Ectodermal cell (in vitro differentiated cells): ENCODE measurements around the gene LYL1.

ENCODE experiments used
- H3K27ac ChIP-seq: 2 replicates; pipeline ENCODE4 v1.7.0; 2013; ENCODE audit warnings: mild to moderate bottlenecking, low read depth, low read length; ENCODE audit not compliant: insufficient read depth, poor library complexity, severe bottlenecking
- H3K27me3 ChIP-seq: 2 replicates; pipeline ENCODE4 v1.7.0; 2013; ENCODE audit warnings: mild to moderate bottlenecking, low read length; ENCODE audit not compliant: insufficient read depth, control insufficient read depth, poor library complexity, severe bottlenecking
- H3K36me3 ChIP-seq: one replicate; pipeline ENCODE4 v1.7.0; 2013; ENCODE audit warnings: low read length; ENCODE audit not compliant: control insufficient read depth, insufficient read depth
- H3K4me1 ChIP-seq: one replicate; pipeline ENCODE4 v1.7.0; 2013; ENCODE audit warnings: low read length; ENCODE audit not compliant: control insufficient read depth, insufficient read depth
- H3K4me3 ChIP-seq: 2 replicates; pipeline ENCODE4 v1.7.0; 2013; ENCODE audit warnings: low read depth, low read length, control low read depth; ENCODE audit not compliant: insufficient read depth
- H3K9me3 ChIP-seq: 2 replicates; pipeline ENCODE4 v1.7.0; 2013; ENCODE audit warnings: mild to moderate bottlenecking, low read length, moderate library complexity; ENCODE audit not compliant: control insufficient read depth
- WGBS, 2 experiments: methylation state at CpG; one replicate each; pipeline ENCODE4 v1.1.7; 2013; ENCODE audit warnings: missing lambda C conversion rate in 2 of 2; 5-methylcytosine and 5-hydroxymethylcytosine counted together

The LYL1 gene

DNA sequence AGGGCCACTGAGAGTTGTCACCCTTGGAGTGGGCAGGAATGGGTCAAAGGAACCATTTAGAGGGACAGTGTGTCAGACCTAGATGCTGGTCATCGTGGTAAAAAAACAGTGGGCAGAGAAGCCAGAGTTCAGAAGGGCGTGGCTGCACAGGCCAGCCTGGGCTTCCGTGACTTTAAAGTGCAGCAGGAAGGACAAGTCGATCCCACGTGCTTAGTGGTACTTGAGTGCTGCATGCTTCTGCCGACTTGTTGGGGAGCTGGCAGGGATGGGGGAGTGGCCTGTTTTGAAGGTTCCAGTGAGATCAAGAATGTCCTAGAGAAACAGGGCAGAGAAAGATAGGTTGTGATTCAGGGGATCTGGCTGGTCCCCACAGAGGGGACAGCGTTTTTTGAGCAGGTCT, 17.0 kb downstream of the LYL1 start:
- Histone ChIP-seq H3K4me1 (peaks cover 28% of the 10 kb centered on the region), H3K27me3 (peaks cover 17% of the 10 kb centered on the region)
- WGBS, 2 experiments = 78 to 79% methylated on average over 7 of the region's 7 CpGs

DNA sequence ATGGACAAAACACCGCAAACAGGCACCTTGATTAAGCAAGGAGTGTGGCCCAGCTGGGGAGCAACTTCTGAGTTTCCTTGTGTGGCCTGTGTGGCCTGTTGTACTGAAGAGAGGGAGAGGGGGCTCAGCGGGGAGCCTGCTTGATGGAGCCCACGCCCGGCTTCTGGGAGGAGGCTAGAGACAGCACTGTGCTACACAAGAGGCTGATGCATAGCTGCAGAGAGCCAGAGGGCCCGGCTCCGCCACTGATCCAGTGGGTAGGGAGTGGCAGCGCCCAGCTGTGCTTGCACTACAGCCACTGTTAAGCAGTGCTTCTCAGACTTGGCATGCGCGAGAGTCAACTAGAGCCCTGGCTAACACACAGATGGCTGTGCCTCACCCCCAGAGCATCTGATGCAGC, 19.0 kb downstream of the LYL1 start:
- Histone ChIP-seq H3K27me3 (peaks cover 4% of the 10 kb centered on the region), H3K27ac (no peak overlapping the region), H3K4me3 (no peak overlapping the region), H3K36me3 (no peaks in the 10 kb centered on the region), H3K9me3 (no peaks in the 10 kb centered on the region), H3K4me1 (peaks cover 33% of the 10 kb centered on the region)
- WGBS, 2 experiments = 74 to 77% methylated on average over 9 of the region's 9 CpGs

More for the DNA sequence above, 17.0 kb downstream of the LYL1 start:
- Histone ChIP-seq H3K9me3 (no peaks in the 10 kb centered on the region), H3K36me3 (no peaks in the 10 kb centered on the region), H3K27ac (no peak overlapping the region), H3K4me3 (no peak overlapping the region)

DNA sequence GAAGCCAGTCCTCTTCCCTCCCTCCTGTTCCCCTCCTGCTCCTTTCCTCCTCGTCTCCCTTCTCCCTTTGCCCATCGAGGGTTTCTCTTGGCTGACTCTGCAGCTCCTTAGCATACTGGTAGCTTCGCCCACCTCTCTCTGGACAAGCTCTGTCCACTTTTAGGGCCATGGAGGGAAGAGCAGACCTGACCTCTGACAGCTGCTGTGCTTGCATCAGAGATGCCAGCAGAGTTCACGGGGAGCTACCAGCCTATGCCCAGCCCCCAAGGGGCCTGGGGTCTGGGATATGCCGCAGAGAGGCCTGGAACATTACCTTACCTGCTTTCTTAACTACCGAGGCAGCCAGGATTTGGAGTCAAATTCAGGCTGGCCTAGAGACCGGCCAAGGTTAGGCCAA, 19.7 kb downstream of the LYL1 start:
- Histone ChIP-seq H3K4me3 (no peak overlapping the region), H3K27ac (no peak overlapping the region), H3K27me3 (peaks cover 4% of the 10 kb centered on the region), H3K36me3 (no peaks in the 10 kb centered on the region), H3K9me3 (no peaks in the 10 kb centered on the region), H3K4me1 (peaks cover 40% of the 10 kb centered on the region)
- 70 to 73% methylated on average over 7 of the region's 7 CpGs for WGBS, 2 experiments

DNA sequence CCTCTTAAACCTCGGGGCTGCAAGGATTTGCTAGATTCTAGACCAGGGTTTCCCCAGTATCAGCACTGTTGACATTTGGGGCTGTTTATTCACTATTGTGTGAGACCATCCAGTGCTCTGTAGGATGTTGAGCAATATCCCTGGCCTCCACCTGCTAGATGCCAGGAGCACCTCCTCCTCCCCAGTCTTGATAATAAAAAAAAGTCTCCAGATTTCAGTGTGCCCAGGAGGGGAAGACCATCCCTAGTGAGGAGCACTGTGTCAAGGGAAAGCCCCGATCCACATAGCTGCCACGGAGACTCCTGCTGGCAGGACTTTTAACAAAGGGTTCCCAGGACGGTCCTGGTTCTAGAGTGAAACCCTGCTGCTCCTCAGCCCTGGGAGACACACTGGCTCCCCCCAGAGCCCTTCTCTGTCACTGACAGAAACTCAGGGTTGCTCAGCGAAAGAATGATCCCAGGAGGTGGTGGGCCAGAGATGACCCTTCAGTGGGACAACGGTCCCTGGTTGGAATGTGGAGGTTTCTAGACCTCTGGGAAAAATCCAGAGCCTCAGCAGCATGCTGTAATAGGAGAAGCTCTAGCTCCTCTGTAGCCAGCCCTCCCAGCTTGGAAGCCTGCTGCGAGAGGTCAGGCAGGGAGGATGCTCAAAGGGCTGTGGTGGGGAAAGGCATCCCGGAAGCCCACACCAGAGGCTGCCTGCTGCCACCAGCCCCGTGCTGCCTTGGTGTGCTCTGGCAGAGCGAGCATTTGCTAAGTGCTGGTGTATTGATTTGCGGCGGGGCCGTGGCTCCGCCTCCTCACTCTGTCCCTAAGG, 20.3 kb downstream of the LYL1 start:
- WGBS, 2 experiments = 30 to 33% methylated on average over 14 of the region's 14 CpGs
- H3K4me3 ChIP-seq = no peak overlapping the region
- no peaks in the 10 kb centered on the region for H3K9me3 ChIP-seq
- no peaks in the 10 kb centered on the region for H3K36me3 ChIP-seq
- H3K27ac ChIP-seq = no peak overlapping the region
- H3K4me1 ChIP-seq = peaks cover 46% of the 10 kb centered on the region
- H3K27me3 ChIP-seq = peaks cover 4% of the 10 kb centered on the region

DNA sequence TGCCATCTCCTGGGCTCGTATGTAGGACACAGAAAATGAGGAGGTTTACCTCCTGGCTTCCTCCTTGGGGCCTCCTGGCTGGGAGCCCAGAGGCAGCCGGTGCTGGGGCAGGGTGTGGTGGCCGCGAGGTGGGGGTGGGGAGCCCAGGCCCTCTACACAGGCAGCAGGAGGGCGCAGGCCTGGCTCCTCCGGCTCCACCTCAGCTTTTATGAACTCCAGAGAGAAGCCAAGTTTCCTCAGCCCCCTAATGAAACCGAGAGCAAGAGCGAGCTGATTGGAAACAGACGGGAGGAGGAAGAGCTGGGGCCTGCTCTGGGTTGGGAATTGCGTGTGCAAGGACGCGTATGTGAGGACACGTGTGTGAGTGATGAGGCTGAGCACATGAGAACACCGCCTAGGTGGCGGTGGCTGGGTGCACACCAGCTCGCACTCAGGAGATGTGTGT, 23.1 kb downstream of the LYL1 start:
- Histone ChIP-seq H3K4me3 (no peak overlapping the region), H3K27me3 (peaks cover 9% of the 10 kb centered on the region), H3K36me3 (no peaks in the 10 kb centered on the region), H3K9me3 (no peaks in the 10 kb centered on the region), H3K4me1 (peaks cover 47% of the 10 kb centered on the region), H3K27ac (no peak overlapping the region)
- WGBS, 2 experiments = 79 to 81% methylated on average over 16 of the region's 16 CpGs

DNA sequence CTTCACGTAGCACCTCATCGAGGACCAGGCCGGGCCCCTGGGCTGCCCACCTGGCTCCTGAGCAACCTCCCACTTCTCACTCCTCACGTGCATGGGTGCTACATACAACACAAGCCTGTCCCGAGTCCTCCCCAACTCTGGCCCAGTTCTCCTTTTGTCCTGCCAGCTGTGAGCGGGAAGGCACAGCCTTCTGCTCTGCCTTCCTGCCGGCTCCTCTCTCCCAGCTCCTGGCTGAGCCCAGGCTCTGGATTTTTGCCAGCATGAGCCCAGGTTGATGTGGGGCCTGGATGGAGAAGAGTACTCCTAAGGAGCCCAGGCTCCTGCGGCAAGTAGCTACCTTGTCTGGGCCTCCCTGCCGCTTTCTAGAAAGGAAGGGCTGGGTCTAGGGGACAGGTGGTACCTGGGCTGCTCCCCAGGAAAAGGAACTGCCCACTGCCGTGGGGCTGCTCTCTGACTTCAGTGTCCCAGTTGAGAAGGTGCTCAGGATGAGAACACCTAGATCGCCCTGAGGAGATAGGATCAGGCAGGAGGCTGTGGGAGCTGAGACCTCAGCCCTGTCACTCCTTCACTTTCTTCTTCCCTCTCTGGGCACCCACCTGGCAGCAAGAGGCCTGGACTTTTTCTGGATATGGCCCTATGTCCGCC, 23.6 kb downstream of the LYL1 start:
- Histone ChIP-seq H3K36me3 (no peaks in the 10 kb centered on the region), H3K9me3 (no peaks in the 10 kb centered on the region), H3K4me3 (no peak overlapping the region), H3K4me1 (peaks cover 47% of the 10 kb centered on the region), H3K27ac (no peak overlapping the region), H3K27me3 (peaks cover 9% of the 10 kb centered on the region)
- WGBS, 2 experiments = 83 to 85% methylated on average over 12 of the region's 12 CpGs

DNA sequence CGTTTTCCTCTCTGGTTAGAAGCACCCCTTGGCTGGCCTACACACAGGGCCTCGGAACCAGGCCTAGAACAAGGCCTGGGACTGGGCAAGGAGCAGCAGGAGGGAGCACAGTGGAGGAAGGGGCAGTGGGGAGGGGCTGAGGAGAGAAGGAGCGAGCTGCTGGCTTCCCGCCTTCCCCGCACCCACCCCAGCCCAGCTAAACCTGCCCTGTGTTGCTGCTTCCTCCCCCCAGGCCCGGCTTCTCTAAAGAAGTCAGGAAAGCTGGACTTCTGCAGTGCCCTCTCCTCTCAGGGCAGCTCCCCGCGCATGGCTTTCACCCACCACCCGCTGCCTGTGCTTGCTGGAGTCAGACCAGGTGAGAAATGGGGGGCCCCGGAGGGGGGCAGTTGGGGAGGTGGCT, 24.3 kb downstream of the LYL1 start:
- Histone ChIP-seq H3K4me3 (no peak overlapping the region), H3K4me1 (peaks cover 42% of the 10 kb centered on the region), H3K9me3 (no peaks in the 10 kb centered on the region), H3K27ac (no peak overlapping the region), H3K36me3 (no peaks in the 10 kb centered on the region), H3K27me3 (peaks cover 9% of the 10 kb centered on the region)
- 69 to 70% methylated on average over 10 of the region's 10 CpGs for WGBS, 2 experiments

DNA sequence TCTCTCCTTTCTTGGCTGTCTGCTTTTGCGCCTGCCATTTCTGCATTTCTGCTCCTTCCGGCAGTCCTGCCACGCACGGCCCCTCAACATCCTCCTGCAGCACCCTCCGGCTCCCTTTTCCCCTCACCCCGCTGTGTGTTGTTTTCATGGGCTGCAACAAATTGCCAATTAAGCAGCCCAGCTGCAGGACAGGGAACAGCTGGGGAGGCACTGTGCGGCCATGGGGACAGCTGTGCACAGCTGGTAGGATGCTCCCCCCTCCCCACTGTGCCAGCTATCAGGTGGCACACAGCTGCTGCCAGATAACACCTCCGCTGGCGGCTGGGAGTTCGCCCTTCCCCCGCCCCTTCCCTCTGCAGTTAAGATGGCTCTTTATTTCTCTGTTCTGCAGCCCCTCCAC, 25.4 kb downstream of the LYL1 start:
- Histone ChIP-seq H3K4me1 (peaks cover 30% of the 10 kb centered on the region), H3K36me3 (no peaks in the 10 kb centered on the region), H3K9me3 (no peaks in the 10 kb centered on the region), H3K27me3 (peaks cover 9% of the 10 kb centered on the region), H3K4me3 (no peak overlapping the region), H3K27ac (no peak overlapping the region)
- 62% methylated on average over 11 of the region's 11 CpGs for WGBS, 2 experiments

DNA sequence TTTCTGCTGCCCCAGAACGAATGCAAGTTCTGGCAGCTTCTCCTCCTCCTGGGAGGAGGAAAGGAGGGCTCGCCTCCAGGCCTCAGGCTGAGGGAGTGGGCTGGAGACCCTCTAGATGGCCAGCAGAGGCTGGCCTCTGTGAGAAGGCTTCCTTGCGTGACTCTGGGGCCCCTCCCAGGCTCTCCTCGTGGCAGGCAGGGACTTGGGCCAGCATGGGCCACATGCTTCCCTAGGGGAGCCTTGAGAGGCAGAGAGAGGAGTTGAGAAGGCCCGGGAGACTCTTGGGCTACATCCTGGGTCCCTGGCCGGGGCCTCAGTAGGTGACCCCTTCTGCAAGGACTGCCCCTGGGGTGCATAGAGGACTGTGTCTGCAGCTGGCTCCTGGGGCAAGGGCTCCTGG, 25.9 kb downstream of the LYL1 start:
- Histone ChIP-seq H3K4me1 (peaks cover 28% of the 10 kb centered on the region), H3K36me3 (no peaks in the 10 kb centered on the region), H3K4me3 (no peak overlapping the region), H3K27me3 (peaks cover 9% of the 10 kb centered on the region), H3K27ac (no peak overlapping the region), H3K9me3 (no peaks in the 10 kb centered on the region)
- WGBS, 2 experiments = 71% methylated on average over 6 of the region's 6 CpGs

DNA sequence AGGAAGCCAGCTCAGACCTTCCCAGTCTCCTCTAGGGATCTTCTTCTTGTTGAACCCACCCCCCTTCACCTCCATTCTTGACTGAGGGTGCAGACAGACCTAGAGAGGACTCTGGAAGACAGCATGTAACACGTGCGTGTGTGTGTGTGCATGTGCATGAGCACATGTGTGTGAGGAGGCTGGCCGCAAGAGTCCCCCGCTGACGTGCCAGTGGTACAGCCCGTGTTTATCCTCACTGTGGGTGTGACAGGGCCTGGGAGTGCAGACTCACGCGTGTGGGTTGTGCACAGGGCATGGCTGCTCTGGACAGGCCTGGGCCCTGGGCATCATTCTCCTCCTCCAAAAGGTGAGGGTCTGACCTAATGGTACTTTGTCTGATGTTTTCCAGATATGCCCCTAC, 26.3 kb downstream of the LYL1 start:
- Histone ChIP-seq H3K4me3 (no peak overlapping the region), H3K27me3 (peaks cover 10% of the 10 kb centered on the region), H3K4me1 (peaks cover 25% of the 10 kb centered on the region), H3K27ac (no peak overlapping the region), H3K9me3 (no peaks in the 10 kb centered on the region), H3K36me3 (no peaks in the 10 kb centered on the region)
- WGBS, 2 experiments = 88 to 91% methylated on average over 8 of the region's 8 CpGs
